Tibial nerve (tissue), 3 donors: ENCODE measurements around the gene CORIN.

Source experiments
- POLR2A ChIP-seq, 2 donors: fragments of 450-650 bp; IDR thresholded peaks; one replicate each; pipeline ENCODE4 v1.6.1; 2017; ENCODE audit warnings: antibody characterized with exemption in 2 of 2, mild to moderate bottlenecking in 2 of 2, moderate library complexity in 2 of 2
- TF ChIP-seq, protein P1 (sequence below), 5 experiments: fragments of 200-600 bp in 3 of 5; fragments of 450-650 bp in 2 of 5; sonication (generic) in 3 of 5; IDR thresholded peaks; one replicate each; pipeline ENCODE4 v1.5.1; 2016 to 2019; ENCODE audit warnings: antibody characterized with exemption in 5 of 5, mild to moderate bottlenecking in 3 of 5, moderate library complexity in 2 of 5

DNA sequence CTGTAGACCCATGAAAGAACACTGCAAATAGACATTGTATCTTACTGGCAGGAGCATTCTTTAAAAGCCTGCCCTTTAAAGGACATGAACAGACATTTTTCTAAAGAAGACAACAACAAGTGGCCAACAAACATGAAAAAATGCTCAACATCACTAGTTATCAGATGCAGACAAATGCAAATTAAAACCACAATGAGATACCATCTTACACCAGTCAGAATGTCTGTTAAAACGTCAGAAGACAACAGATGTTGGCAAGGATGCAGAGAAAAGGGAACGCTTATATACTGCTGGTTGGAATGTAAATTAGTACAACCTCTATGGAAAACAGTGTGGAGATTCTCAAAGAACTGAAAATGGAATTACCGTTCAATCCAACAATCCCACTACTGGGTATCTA is 275.6 kb downstream of the CORIN start:
- no peak for TF ChIP-seq POLR2A (IDR thresholded peaks at IDR 0.05)
- TF ChIP-seq, protein P1, sequence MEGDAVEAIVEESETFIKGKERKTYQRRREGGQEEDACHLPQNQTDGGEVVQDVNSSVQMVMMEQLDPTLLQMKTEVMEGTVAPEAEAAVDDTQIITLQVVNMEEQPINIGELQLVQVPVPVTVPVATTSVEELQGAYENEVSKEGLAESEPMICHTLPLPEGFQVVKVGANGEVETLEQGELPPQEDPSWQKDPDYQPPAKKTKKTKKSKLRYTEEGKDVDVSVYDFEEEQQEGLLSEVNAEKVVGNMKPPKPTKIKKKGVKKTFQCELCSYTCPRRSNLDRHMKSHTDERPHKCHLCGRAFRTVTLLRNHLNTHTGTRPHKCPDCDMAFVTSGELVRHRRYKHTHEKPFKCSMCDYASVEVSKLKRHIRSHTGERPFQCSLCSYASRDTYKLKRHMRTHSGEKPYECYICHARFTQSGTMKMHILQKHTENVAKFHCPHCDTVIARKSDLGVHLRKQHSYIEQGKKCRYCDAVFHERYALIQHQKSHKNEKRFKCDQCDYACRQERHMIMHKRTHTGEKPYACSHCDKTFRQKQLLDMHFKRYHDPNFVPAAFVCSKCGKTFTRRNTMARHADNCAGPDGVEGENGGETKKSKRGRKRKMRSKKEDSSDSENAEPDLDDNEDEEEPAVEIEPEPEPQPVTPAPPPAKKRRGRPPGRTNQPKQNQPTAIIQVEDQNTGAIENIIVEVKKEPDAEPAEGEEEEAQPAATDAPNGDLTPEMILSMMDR (IDR thresholded peaks at IDR 0.05): no peak
